ENCODE measurements around the gene WWOX. TPM values are rescaled to one million over a fixed set of nuclear protein-coding genes. Genes with fewer than 3 reads are reported as not detected.
A peak's percentile ranks its signal among the peaks of the same experiment; 100 is the strongest.

The WWOX gene
- total RNA-seq, 1 donor from 2014 or later: 12.6 TPM

DNA sequence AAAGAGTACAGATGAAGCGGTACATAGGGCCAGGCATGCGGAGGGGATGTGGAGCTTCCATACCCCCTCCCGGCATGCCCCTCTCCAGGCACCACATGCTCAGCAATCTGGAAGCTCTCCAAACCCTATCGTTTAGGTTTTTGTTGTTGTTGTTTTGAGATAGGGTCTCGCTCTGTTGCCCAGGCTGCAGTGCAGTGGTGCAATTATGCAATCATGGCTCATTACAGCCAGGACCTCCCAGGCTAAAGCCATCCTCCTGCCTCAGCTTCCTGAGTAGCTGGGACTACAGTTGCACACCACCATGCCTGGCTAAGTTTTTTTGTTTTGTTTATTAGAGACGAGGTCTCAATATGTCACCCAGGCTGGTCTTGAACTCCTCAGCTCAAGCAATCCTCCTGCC lies 50.8 kb downstream of the WWOX start:
- no peak for DNase-seq (ENCODE audit: low read depth)
- no peak for TF ChIP-seq CTCF (IDR thresholded peaks at IDR 0.05; ENCODE audit: insufficient read depth, low read length, severe bottlenecking)
- H3K27me3 ChIP-seq (ENCODE audit: control insufficient read depth, insufficient read depth, low read length): no peaks in the 10 kb centered on the region
- H3K4me3 ChIP-seq (ENCODE audit: low read depth, low read length): no peak overlapping the region
- no peaks in the 10 kb centered on the region for H3K36me3 ChIP-seq (ENCODE audit: control insufficient read depth, insufficient read depth, low read length)
- peak; percentile 7 for FAIRE-seq

GRCh38 chr16:78154729-78155461 lies 55.4 kb downstream of the WWOX start:
- H3K27me3 ChIP-seq (ENCODE audit: control insufficient read depth, insufficient read depth, low read length): no peaks in the 10 kb centered on the region
- FAIRE-seq: peak; percentile 80
- no peak for TF ChIP-seq CTCF (IDR thresholded peaks at IDR 0.05; ENCODE audit: insufficient read depth, low read length, severe bottlenecking)
- H3K4me3 ChIP-seq (ENCODE audit: low read depth, low read length): no peak overlapping the region
- no peaks in the 10 kb centered on the region for H3K36me3 ChIP-seq (ENCODE audit: control insufficient read depth, insufficient read depth, low read length)
- no peak for DNase-seq (ENCODE audit: low read depth)

DNA sequence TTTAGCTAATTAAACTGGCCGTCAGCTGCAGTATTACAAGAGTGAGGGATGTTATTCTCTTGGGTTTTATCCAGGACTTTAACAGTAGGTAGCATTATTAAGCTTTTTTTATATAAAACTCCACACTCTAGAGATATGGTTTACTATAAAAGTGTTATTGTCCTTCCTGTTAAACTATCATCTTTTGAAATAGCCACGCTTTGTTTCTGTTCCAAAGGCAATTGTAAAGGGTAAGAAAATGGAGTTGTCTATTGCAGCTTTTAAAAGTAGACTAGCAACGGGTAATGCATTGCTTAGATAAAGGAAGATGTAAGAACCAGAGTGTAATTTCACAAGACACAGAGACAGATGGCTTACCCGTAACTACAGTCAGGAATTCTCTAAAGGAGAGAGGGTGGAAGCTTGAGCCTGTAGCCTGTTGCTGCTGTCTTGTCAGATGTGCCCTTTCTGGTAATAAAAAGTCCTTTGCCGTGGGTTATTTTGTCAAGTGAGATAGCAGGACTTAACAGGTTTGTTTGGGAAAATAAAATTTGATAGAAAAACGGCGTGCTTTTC lies 56.4 kb downstream of the WWOX start:
- no peak for FAIRE-seq

DNA sequence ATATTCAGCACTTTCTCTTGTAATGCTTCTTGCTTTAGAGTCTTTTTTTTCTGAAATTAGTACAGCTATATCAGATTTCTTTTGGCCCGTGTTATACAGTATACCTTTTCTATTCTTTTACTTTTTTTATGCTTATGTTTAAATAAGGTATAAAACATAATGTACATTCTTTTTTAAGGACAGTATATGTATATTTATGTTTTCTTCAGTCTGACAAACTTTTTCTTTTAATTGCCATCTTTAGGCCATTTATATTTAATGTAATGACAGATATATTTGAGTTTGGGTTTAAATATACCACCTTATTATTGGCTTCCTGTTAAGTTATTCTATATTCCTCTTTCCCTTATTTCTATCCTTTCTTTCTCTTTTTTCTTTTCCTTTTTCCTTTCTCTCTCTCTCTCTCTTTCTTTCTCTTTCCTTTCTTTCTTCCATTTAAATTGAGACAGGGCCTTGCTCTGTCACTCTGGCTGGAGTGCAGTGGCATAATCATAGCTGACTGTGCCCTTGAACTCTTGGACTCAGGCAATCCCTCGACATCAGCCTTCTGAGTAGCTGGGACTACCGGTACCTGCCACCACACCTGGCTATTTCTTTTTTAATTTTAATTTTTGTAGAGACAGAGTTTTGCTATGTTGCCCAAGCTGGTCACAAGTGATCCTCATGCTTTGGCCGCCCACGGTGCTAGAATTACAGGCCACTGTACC lies 61.7 kb downstream of the WWOX start:
- no peak overlapping the region for H3K4me3 ChIP-seq (ENCODE audit: low read depth, low read length)
- FAIRE-seq (no peak), DNase-seq (ENCODE audit: low read depth) (no peak)
- H3K36me3 ChIP-seq (ENCODE audit: control insufficient read depth, insufficient read depth, low read length): no peaks in the 10 kb centered on the region
- no peaks in the 10 kb centered on the region for H3K27me3 ChIP-seq (ENCODE audit: control insufficient read depth, insufficient read depth, low read length)
- TF ChIP-seq CTCF (IDR thresholded peaks at IDR 0.05; ENCODE audit: insufficient read depth, low read length, severe bottlenecking): no peak

More for the DNA sequence above, 56.4 kb downstream of the WWOX start:
- no peaks in the 10 kb centered on the region for H3K27me3 ChIP-seq (ENCODE audit: control insufficient read depth, insufficient read depth, low read length)
- TF ChIP-seq CTCF (IDR thresholded peaks at IDR 0.05; ENCODE audit: insufficient read depth, low read length, severe bottlenecking): no peak
- DNase-seq (ENCODE audit: low read depth): no peak
- no peaks in the 10 kb centered on the region for H3K36me3 ChIP-seq (ENCODE audit: control insufficient read depth, insufficient read depth, low read length)
- H3K4me3 ChIP-seq (ENCODE audit: low read depth, low read length): no peak overlapping the region

DNA sequence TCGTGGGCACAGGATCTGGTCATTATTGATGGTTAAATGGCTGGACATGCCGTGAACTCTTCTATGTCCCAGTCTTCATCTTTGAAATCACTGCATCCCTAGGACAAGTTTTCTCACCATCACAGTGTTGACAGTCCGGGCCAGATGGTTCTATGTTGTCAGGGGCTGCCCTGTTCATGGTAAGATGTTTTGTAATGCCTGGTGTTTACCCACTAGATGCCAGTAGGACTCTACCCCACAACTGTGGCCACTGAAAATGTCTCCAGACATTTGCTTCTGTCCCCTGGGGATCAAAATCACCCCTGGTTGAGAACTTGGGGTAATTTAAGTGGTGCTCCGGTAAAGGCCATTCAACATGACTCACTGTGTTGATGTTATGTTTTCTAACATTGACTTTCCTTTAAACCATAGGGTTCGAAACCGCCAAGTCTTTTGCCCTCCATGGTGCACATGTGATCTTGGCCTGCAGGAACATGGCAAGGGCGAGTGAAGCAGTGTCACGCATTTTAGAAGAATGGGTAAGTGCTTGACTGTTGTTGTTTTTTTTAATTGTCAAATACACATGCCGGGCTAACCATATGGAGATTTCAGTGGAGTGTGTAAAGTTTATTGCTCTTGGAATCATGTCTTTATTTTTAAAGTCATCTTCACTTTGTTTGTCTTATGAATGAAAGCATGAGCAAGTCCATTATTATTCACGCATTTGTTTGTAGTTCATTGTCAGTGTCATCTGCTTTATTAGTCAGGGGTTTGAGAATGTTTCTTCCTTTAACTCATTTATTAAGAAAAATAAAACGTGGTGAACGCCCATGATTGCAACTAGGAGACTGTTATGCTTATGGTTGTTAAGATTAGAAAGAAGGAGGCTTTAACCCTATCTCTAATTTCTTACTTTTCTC lies 64.6 kb downstream of the WWOX start:
- Histone ChIP-seq H3K4me3 (ENCODE audit: low read depth, low read length) (no peak overlapping the region), H3K36me3 (ENCODE audit: control insufficient read depth, insufficient read depth, low read length) (no peaks in the 10 kb centered on the region), H3K27me3 (ENCODE audit: control insufficient read depth, insufficient read depth, low read length) (no peaks in the 10 kb centered on the region)
- TF ChIP-seq CTCF (IDR thresholded peaks at IDR 0.05; ENCODE audit: insufficient read depth, low read length, severe bottlenecking): peak; percentile 6
- FAIRE-seq (no peak), DNase-seq (ENCODE audit: low read depth) (no peak)

All from bronchial epithelial cell (primary cell).